ENCODE results near the gene MYPN.

DNA sequence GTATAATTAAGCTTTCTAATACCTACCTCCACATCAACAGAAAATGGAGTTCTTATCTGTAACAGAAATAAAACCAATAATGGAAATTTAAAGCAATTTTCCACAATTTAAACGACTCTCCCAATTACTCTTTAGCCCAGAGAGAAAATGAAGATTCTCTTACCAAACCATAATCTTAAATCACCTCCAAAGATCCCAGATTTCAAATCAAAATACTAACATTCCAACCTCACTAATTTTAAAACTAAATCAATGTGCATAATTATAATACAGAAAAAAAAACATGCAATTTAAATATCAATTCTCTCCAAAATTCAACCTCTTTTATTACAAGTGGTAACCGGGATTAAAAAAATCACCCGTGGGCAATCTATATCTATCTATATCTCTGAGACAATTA, 35.7 kb upstream of the MYPN start:
- TF ChIP-seq POLR2A (IDR thresholded peaks at IDR 0.05; ENCODE audit: low read depth, low read length) = no peak
- no peak for TF ChIP-seq SPI1 (IDR thresholded peaks at IDR 0.05; ENCODE audit: low read depth, low read length)

All from GM12891 (cell line).